Measurements from ENCODE around the gene TMEM256. TPM values are rescaled to one million over a fixed set of nuclear protein-coding genes. Genes with fewer than 3 reads are reported as not detected.

TMEM256 gene
- total RNA-seq, 1 experiment from 2014 or later, result 151 TPM

DNA sequence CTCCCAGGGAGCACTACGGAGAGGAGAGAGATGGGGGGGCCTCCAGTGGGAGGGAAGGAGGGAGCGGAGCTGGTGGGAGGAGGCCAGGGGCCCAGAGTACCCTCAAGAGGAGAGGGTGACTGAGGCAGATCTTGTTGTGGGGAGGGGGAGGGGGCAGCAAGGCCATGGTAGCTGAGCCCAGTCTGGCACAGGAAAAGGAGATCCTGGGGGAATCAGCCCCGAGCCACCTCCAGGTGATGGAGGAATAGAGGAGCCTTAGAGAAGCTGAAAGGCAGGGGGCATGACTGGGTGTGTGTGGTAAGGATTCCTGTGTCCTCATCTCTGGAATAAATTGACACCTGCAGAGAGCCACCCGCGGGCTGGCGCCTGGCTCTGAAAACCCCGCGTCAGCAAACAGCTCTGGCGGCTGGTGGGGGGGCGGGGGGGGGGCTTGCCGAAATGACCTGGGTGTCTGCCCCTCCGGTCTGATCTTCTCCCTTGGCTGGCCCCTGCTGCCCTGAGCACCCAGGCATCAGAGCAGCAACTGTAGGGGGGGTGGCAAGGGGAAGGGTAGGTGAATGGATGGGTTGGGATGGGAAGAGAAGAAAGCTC is 2.4 kb upstream of the TMEM256 start:
- Histone ChIP-seq H4K20me1 (ENCODE audit: control insufficient read depth, insufficient read depth, insufficient read length) (no peaks in the 10 kb centered on the region), H4K8ac (replicated peaks; ENCODE audit: insufficient read length, low read depth, low read length) (no peak overlapping the region), H3K4me2 (ENCODE audit: insufficient read depth, insufficient read length, low read length) (peak overlapping the region; percentile 78), H3K79me1 (ENCODE audit: insufficient read depth, low read depth, low read length, poor library complexity, severe bottlenecking) (no peaks in the 10 kb centered on the region), H2BK120ac (ENCODE audit: low read depth, low read length, poor library complexity, severe bottlenecking) (no peak overlapping the region), H3K4me1 (ENCODE audit: insufficient read depth, low read length) (no peaks in the 10 kb centered on the region; the same call in 1 of the 2 replicates), H2BK5ac (ENCODE audit: insufficient read length, low read length) (no peak overlapping the region), H3K79me2 (ENCODE audit: insufficient read depth, low read length) (no peaks in the 10 kb centered on the region), H3K23me2 (ENCODE audit: insufficient read length, low read depth, low read length, poor library complexity, severe bottlenecking) (peaks cover 5% of the 10 kb centered on the region), H2BK20ac (ENCODE audit: low read depth, low read length, poor library complexity, severe bottlenecking) (no peak overlapping the region), H3K23ac (ENCODE audit: insufficient read length, low read depth, low read length) (no peak overlapping the region), H3K27me3 (ENCODE audit: insufficient read depth, low read length) (no peaks in the 10 kb centered on the region), H3K9me3 (ENCODE audit: control insufficient read depth, low read depth, low read length) (no peaks in the 10 kb centered on the region), H4K5ac (ENCODE audit: insufficient read length, low read depth, low read length) (no peak overlapping the region), H2AK5ac (ENCODE audit: insufficient read length, low read length) (no peak overlapping the region), H3K9ac (ENCODE audit: extremely low read depth, insufficient read length, low read length) (no peak overlapping the region), H2BK12ac (ENCODE audit: insufficient read length, low read depth, low read length) (no peak overlapping the region), H2BK15ac (ENCODE audit: low read depth, low read length) (no peak overlapping the region), H3K27ac (ENCODE audit: insufficient read length, low read depth, low read length) (no peak overlapping the region), H4K91ac (ENCODE audit: insufficient read length, low read depth, low read length) (no peak overlapping the region), H3K4ac (ENCODE audit: low read depth, low read length) (no peak overlapping the region), H3T11ph (ENCODE audit: low read length) (no peak overlapping the region), H3K18ac (ENCODE audit: insufficient read length, low read depth, low read length) (no peak overlapping the region), H3K14ac (ENCODE audit: insufficient read depth, low read length) (no peak overlapping the region), H3K56ac (ENCODE audit: insufficient read length, low read depth, low read length) (no peak overlapping the region), H2AFZ (ENCODE audit: low read length) (no peak overlapping the region)
- peaks cover 26 to 34% of the 10 kb centered on the region in 2 experiments for H3K4me1 Mint-ChIP-seq
- H3K36me3 Mint-ChIP-seq (ENCODE audit: insufficient read depth in 1 of 3, low read depth in 3 of 3), result peaks cover 19 to 31% (median 27%) of the 10 kb centered on the region in 3 experiments
- DNase-seq, result no peak
- peak overlapping the region; percentile 76 to 96 for H3K4me3 Mint-ChIP-seq
- no peak for TF ChIP-seq CTCF (conservative IDR thresholded peaks at IDR 0.05)
- no CpG with 5 or more reads among the region's 12 CpGs for WGBS (ENCODE audit: extremely low coverage, insufficient read length, low lambda C conversion rate)
- peaks cover 0 to 2% of the 10 kb centered on the region in 2 experiments; a peak in 1 of 5 replicates for H3K9me3 Mint-ChIP-seq
- no peaks in the 10 kb centered on the region for H3K27me3 Mint-ChIP-seq (ENCODE audit: low read depth)
- no peak overlapping the region; a peak in 1 of 7 replicates for H3K27ac Mint-ChIP-seq

All from H9 (cell line).